Ecto neural progenitor cell (in vitro differentiated cells): Measurements from ENCODE around the gene RPN2.

Experiments used
- DNase-seq: peaks from one replicate; pipeline ENCODE4 v3.0.0-alpha.2; 2018; ENCODE audit warnings: low spot score

Gene RPN2

DNA sequence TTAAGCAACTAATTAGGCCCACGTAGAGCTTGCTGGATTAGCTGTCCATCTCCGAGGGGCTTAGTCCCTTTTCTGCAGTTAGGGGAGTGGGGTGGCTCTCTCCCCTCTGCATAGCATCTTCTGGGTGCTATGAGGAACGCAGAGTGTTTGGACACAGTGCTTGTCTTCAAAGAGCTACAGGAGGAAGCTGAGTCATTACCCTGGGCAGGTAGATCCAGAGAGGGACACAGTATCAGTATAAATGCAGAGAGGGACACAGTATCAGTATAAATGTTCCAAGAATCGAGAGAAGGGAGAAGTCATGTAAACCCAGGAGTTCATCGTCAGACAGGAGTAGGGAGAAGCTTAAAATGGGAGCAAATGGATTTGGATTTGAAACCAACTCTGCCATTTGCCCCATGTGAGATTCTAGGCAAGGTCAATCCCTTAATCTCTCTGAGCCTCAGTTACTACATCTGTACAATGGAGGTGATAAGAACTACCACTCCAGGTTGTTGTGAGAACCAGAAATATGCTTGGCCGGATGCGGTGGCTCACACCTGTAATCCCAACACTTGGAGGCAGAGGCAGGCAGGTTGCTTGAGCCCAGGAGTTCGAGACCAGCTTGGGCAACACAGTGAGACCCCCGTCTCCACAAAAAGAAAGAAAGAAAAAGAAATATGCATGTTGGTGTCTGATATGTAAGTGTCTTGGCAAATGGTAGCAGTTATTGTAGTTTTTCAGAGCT is 88.0 kb downstream of the RPN2 start:
- DNase-seq: no peak

- no peak for DNase-seq
Measured at GRCh38 chr20:37267667-37268313, 88.7 kb downstream of the RPN2 start.

GRCh38 chr20:37270576-37271420 is 91.7 kb downstream of the RPN2 start:
- no peak for DNase-seq

DNA sequence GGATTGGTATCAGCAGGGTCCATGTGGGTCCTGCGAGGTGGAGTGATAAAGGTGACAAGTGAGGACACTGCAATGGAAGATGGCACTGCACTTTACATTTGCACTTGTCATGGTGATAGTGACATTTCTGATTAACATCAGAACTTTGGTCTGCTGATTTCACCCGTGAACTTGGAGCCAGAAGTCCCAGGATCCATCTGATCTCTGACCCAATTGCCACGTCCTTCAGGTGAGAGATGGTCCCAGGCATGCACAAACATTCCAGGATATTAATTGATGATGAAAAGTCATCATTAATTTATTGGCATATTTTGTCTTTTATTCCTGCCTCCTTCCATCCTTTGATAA is 92.3 kb downstream of the RPN2 start:
- DNase-seq: no peak

DNA sequence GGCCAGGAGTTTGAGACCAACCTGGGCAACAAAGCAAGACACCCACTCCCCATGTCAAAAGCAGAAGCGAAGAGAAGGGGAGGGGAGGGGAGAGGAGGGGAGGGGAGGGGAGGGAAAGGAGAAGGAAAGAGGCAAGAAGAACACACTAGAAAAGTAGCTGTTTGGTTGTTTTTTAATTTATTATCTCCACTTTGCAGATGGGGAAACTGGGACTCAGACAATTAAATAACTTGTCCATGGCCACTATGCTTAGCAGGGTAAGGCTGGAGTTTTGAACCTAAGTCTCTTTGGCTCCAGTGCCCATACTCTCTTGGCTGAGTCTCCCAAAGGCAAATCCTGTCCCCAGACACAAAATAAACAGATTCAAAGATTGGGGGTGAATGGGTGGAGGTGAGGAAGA is 94.9 kb downstream of the RPN2 start:
- DNase-seq: no peak

- DNase-seq: no peak
Measured at GRCh38 chr20:37274851-37275524, 95.9 kb downstream of the RPN2 start.

DNA sequence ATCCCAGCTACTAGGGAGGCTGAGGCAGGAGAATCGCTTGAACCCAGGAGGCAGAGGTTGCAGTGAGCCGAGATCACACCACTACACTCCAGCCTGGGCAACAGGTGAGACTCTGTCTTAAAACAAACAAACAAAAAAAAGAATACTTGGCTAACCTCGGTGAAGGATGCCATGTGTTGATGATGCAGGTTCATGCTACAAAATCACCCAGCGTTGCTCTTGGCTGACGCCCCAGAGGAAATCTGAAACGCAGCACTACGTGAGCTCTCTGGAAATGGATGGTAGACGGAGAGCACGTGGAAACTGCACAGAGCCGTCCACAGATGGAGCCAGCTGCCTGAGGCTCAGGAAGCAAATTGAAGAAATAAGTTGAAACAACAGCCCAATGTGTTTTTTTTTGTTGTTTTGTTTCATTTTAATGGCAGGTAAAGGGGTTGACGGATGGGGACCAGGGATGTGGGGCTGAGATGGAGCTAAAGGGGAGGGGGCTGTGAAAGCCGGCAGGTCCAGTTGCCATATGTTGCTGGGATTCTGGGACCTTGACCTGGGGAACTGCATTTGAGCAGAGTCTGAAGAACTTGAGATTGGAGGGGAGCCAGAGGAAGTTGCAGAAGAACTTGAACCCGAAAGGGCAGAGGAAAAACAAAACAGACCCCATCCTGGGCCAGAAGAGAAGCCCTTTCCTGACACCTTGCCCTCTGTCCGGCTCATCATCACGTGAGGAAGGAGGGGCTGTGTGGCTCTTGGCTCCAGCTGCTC is 97.5 kb downstream of the RPN2 start:
- DNase-seq: no peak

GRCh38 chr20:37277253-37277593 is 98.1 kb downstream of the RPN2 start:
- DNase-seq: no peak

- no peak for DNase-seq
Measured at GRCh38 chr20:37278966-37279590, 99.9 kb downstream of the RPN2 start.

DNA sequence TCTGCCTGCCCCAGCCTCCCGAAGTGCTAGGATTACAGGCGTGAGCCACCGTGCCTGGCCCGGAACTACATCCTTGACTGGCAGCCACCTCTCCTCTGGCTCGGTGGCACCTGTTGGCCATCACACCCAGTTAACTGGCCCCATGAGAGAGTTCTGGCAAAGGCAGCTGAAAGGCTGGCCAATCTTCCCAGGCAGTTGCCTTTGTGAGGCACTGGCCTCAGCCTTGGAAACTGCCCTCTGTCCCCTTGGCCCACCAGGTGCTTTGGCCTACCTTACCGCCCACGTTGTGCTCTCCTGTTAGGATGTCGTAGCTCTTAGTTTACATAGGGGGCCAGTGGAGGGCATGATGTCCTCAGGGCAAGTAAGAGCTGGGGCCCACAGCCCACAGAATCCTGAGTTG is 100.7 kb downstream of the RPN2 start:
- DNase-seq: no peak

DNA sequence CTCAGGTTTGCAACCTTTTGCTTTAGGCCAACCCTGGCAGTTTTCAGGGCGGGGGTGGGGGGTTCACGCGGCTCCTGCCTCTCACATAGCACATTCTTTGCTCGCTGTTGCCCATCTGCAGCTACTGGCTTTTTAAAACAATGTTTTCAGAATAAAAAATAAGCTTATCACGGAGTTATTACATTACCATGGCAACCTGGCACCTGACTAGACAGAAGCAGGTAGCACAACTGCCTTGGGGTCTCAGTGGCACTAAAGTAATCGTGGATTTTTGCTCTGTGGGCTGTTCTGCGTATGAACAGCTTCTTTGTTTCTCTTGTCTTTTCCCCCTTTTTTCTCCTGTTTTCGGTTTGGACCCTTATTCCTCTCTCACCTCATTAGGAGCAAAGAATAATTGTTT is 101.3 kb downstream of the RPN2 start:
- no peak for DNase-seq

- no peak for DNase-seq
Measured at GRCh38 chr20:37282556-37282955, 103.4 kb downstream of the RPN2 start.

GRCh38 chr20:37283530-37284195 is 104.5 kb downstream of the RPN2 start:
- no peak for DNase-seq

- DNase-seq: no peak
Measured at GRCh38 chr20:37284691-37285161, 105.6 kb downstream of the RPN2 start.

- DNase-seq: no peak
Measured at GRCh38 chr20:37285664-37286374, 106.7 kb downstream of the RPN2 start.

GRCh38 chr20:37288091-37288490 is 109.0 kb downstream of the RPN2 start:
- DNase-seq: no peak

- no peak for DNase-seq
Measured at GRCh38 chr20:37290158-37290810, 111.2 kb downstream of the RPN2 start.
